H9 (cell line): ENCODE data around the gene E2F4. TPM values are rescaled to one million over a fixed set of nuclear protein-coding genes. Genes with fewer than 3 reads are reported as not detected.

ENCODE experiments used
- DNase-seq: peaks from one replicate; pipeline ENCODE4 v3.0.0-alpha.2; 2017
- H2AFZ ChIP-seq: one replicate; pipeline ENCODE4 v1.6.1; 2013; ENCODE audit warnings: mild to moderate bottlenecking, low read length, control low read depth, moderate library complexity
- H2AK5ac ChIP-seq: 2 replicates; pipeline ENCODE4 v1.6.1; 2013; ENCODE audit warnings: low read length, control low read depth, mixed read lengths; ENCODE audit not compliant: insufficient read length
- H2BK120ac ChIP-seq: one replicate; pipeline ENCODE4 v1.6.1; 2013; ENCODE audit warnings: low read depth, mild to moderate bottlenecking, low read length, control low read depth, inconsistent platforms; ENCODE audit not compliant: poor library complexity, severe bottlenecking
- H2BK12ac ChIP-seq: 2 replicates; pipeline ENCODE4 v1.6.1; 2013; ENCODE audit warnings: low read length, control low read depth, mixed read lengths, low read depth; ENCODE audit not compliant: insufficient read length
- H2BK15ac ChIP-seq: 2 replicates; pipeline ENCODE4 v1.6.1; 2013; ENCODE audit warnings: low read depth, low read length, control low read depth
- H2BK20ac ChIP-seq: one replicate; pipeline ENCODE4 v1.6.1; 2013; ENCODE audit warnings: low read depth, mild to moderate bottlenecking, low read length, control low read depth, inconsistent platforms; ENCODE audit not compliant: poor library complexity, severe bottlenecking
- H2BK5ac ChIP-seq: 2 replicates; pipeline ENCODE4 v1.6.1; 2013; ENCODE audit warnings: low read length, control low read depth, mixed read lengths; ENCODE audit not compliant: insufficient read length
- H3K14ac ChIP-seq: 2 replicates; pipeline ENCODE4 v1.6.1; 2013; ENCODE audit warnings: low read length, control low read depth; ENCODE audit not compliant: insufficient read depth
- H3K18ac ChIP-seq: 2 replicates; pipeline ENCODE4 v1.6.1; 2013; ENCODE audit warnings: low read depth, mild to moderate bottlenecking, mixed read lengths, low read length, control low read depth; ENCODE audit not compliant: insufficient read length
- H3K23ac ChIP-seq: 2 replicates; pipeline ENCODE4 v1.6.1; 2013; ENCODE audit warnings: low read length, control low read depth, mixed read lengths, low read depth; ENCODE audit not compliant: insufficient read length
- H3K23me2 ChIP-seq: 2 replicates; pipeline ENCODE4 v1.6.1; 2013; ENCODE audit warnings: low read depth, mild to moderate bottlenecking, mixed read lengths, low read length, control low read depth; ENCODE audit not compliant: insufficient read length, poor library complexity, severe bottlenecking
- H3K27ac ChIP-seq: 2 replicates; pipeline ENCODE4 v1.5.1; 2013; ENCODE audit warnings: low read length, control low read depth, mixed read lengths, low read depth; ENCODE audit not compliant: insufficient read length
- H3K27me3 ChIP-seq: 2 replicates; pipeline ENCODE4 v1.6.1; 2013; ENCODE audit warnings: low read length, control low read depth, inconsistent platforms; ENCODE audit not compliant: insufficient read depth
- H3K4ac ChIP-seq: 2 replicates; pipeline ENCODE4 v1.6.1; 2013; ENCODE audit warnings: low read depth, mild to moderate bottlenecking, control low read depth, inconsistent platforms, low read length, moderate library complexity
- H3K4me1 ChIP-seq: 2 replicates; pipeline ENCODE4 v1.6.1; 2013; ENCODE audit warnings: low read length, control low read depth, inconsistent platforms; ENCODE audit not compliant: insufficient read depth
- H3K4me2 ChIP-seq: 2 replicates; pipeline ENCODE4 v1.6.1; 2013; ENCODE audit warnings: low read length, control low read depth, mixed read lengths; ENCODE audit not compliant: insufficient read length, insufficient read depth
- H3K56ac ChIP-seq: 2 replicates; pipeline ENCODE4 v1.6.1; 2013; ENCODE audit warnings: low read depth, mild to moderate bottlenecking, mixed read lengths, low read length, control low read depth; ENCODE audit not compliant: insufficient read length
- H3K79me1 ChIP-seq: 2 replicates; pipeline ENCODE4 v1.6.1; 2013; ENCODE audit warnings: low read depth, mild to moderate bottlenecking, moderate library complexity, low read length, control low read depth, inconsistent platforms; ENCODE audit not compliant: insufficient read depth, poor library complexity, severe bottlenecking
- H3K79me2 ChIP-seq: 2 replicates; pipeline ENCODE4 v1.6.1; 2013; ENCODE audit warnings: low read length, control low read depth, inconsistent platforms; ENCODE audit not compliant: insufficient read depth
- H3K9ac ChIP-seq: 2 replicates; pipeline ENCODE4 v1.6.1; 2013; ENCODE audit warnings: low read length, control low read depth, mixed read lengths; ENCODE audit not compliant: insufficient read length; ENCODE audit errors: extremely low read depth
- H3K9me3 ChIP-seq: one replicate; pipeline ENCODE4 v1.6.1; 2013; ENCODE audit warnings: low read depth, low read length, inconsistent platforms; ENCODE audit not compliant: control insufficient read depth
- H3T11ph ChIP-seq: one replicate; pipeline ENCODE4 v1.6.1; 2013; ENCODE audit warnings: mild to moderate bottlenecking, low read length, control low read depth, inconsistent platforms
- H4K20me1 ChIP-seq: one replicate; pipeline ENCODE4 v1.6.1; 2013; ENCODE audit not compliant: control insufficient read depth, insufficient read length, insufficient read depth
- H4K5ac ChIP-seq: 2 replicates; pipeline ENCODE4 v1.6.1; 2013; ENCODE audit warnings: low read depth, mild to moderate bottlenecking, mixed read lengths, low read length, control low read depth; ENCODE audit not compliant: insufficient read length
- H4K8ac ChIP-seq: replicated peaks from 2 replicates; pipeline ENCODE4 v1.6.1; 2013; ENCODE audit warnings: low read length, control low read depth, mixed read lengths, low read depth; ENCODE audit not compliant: insufficient read length
- H4K91ac ChIP-seq: 2 replicates; pipeline ENCODE4 v1.6.1; 2013; ENCODE audit warnings: low read depth, mild to moderate bottlenecking, moderate library complexity, mixed read lengths, low read length, control low read depth; ENCODE audit not compliant: insufficient read length
- H3K27ac Mint-ChIP-seq, 3 experiments: 2 replicates in 2 of 3; 3 replicates in 1 of 3; pipeline ENCODE4 v1.8.0; 2020 to 2021; ENCODE audit warnings: mixed read lengths in 3 of 3, mild to moderate bottlenecking in 1 of 3, moderate library complexity in 1 of 3
- H3K27me3 Mint-ChIP-seq: 2 replicates; pipeline ENCODE4 v1.8.0; 2021; ENCODE audit warnings: low read depth, mild to moderate bottlenecking, moderate library complexity, mixed read lengths
- H3K36me3 Mint-ChIP-seq, 3 experiments: 2 replicates in 2 of 3; 3 replicates in 1 of 3; pipeline ENCODE4 v1.8.0; 2020 to 2021; ENCODE audit warnings: low read depth in 3 of 3, mixed read lengths in 3 of 3; ENCODE audit not compliant: insufficient read depth in 1 of 3
- H3K4me1 Mint-ChIP-seq, 2 experiments: 2 replicates each; pipeline ENCODE4 v1.8.0; 2020; ENCODE audit warnings: mixed read lengths in 2 of 2
- H3K4me3 Mint-ChIP-seq, 2 experiments: 2 replicates in 1 of 2; 3 replicates in 1 of 2; pipeline ENCODE4 v1.8.0; 2020 to 2021; ENCODE audit warnings: mild to moderate bottlenecking in 2 of 2, mixed read lengths in 2 of 2, moderate library complexity in 1 of 2
- H3K9me3 Mint-ChIP-seq, 2 experiments: 2 replicates in 1 of 2; 3 replicates in 1 of 2; pipeline ENCODE4 v1.8.0; 2020; ENCODE audit warnings: mild to moderate bottlenecking in 2 of 2, mixed read lengths in 2 of 2, moderate library complexity in 1 of 2
- CTCF ChIP-seq: fragments of 200-600 bp; sonication (generic); conservative IDR thresholded peaks from 3 replicates; pipeline ENCODE4 v1.8.0; 2021; ENCODE audit warnings: antibody characterized with exemption, mild to moderate bottlenecking
- WGBS: extraction: QIAGEN DNeasy Blood & Tissue Kit; methylation state at CpG from one replicate; pipeline ENCODE4 v1.1.7; 2013; ENCODE audit warnings: missing lambda C conversion rate, low lambda C conversion rate, mixed read lengths; ENCODE audit not compliant: insufficient read length; ENCODE audit errors: extremely low coverage; 5-methylcytosine and 5-hydroxymethylcytosine counted together
- total RNA-seq: library from RNA; stranded (reverse); gene quantifications from 2 replicates; pipeline ENCODE4 v1.2.1, GENCODE V29; 2021

Gene E2F4
- total RNA-seq, 1 experiment from 2014 or later = 116 TPM

DNA sequence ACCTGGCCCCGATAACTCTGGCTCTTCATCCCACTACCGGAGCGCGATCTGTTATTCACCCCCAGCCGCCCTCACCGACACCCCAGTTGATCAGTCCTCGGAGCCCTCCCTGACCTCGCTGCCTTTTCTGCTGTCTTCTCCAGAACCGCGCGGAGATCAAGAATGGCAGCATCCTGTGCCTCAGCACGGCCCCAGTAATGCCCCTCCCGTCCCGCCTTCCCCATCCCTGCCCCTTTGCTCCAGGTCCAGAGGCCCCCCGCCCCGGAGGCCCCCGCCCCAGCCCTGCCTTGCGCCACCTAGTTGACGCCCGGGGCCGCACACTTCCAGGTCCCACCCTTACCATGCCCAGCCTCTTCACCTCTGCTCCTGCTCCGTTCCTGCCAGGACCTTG, 7.8 kb downstream of the E2F4 start:
- H4K8ac ChIP-seq = no peak overlapping the region
- no peaks in the 10 kb centered on the region for H3K27me3 ChIP-seq
- no peak overlapping the region for H4K5ac ChIP-seq
- H3K9me3 Mint-ChIP-seq = no peaks in the 10 kb centered on the region
- H2AFZ ChIP-seq = no peak overlapping the region
- H3K4me3 Mint-ChIP-seq = peak overlapping the region; percentile 71 to 80
- no peak overlapping the region for H3K27ac ChIP-seq
- H3K23ac ChIP-seq = no peak overlapping the region
- no CpG with 5 or more reads among the region's 22 CpGs for WGBS
- H4K91ac ChIP-seq = no peak overlapping the region
- no peak overlapping the region for H2BK5ac ChIP-seq
- H3K4me1 Mint-ChIP-seq = peaks cover 7 to 12% of the 10 kb centered on the region in 2 experiments
- H3K27me3 Mint-ChIP-seq = 0 out of 2 replicates have a peak, but pooled peaks cover 2% of the 10 kb centered on the region
- H3K9ac ChIP-seq = no peak overlapping the region
- H3K4me2 ChIP-seq = peak overlapping the region; percentile 47
- peaks cover 26 to 63% (median 38%) of the 10 kb centered on the region in 3 experiments for H3K36me3 Mint-ChIP-seq
- no peak overlapping the region for H2BK20ac ChIP-seq
- no peaks in the 10 kb centered on the region for H3K23me2 ChIP-seq
- H3K79me1 ChIP-seq = no peaks in the 10 kb centered on the region
- no peak overlapping the region for H3K14ac ChIP-seq
- no peak overlapping the region for H3K4ac ChIP-seq
- TF ChIP-seq CTCF = peak; percentile 57
- H2BK12ac ChIP-seq = no peak overlapping the region
- H3K27ac Mint-ChIP-seq = peak overlapping the region; percentile 68 to 94 (median 70); a peak in 5 of 7 replicates
- no peak overlapping the region for H2AK5ac ChIP-seq
- DNase-seq = peak; percentile 78
- H4K20me1 ChIP-seq = no peaks in the 10 kb centered on the region
- H3T11ph ChIP-seq = no peak overlapping the region
- H3K79me2 ChIP-seq = no peaks in the 10 kb centered on the region
- H2BK15ac ChIP-seq = no peak overlapping the region
- H3K18ac ChIP-seq = no peak overlapping the region
- no peaks in the 10 kb centered on the region for H3K4me1 ChIP-seq
- H3K56ac ChIP-seq = no peak overlapping the region
- no peak overlapping the region for H2BK120ac ChIP-seq
- no peaks in the 10 kb centered on the region for H3K9me3 ChIP-seq
